GM12878 (cell line): Measurements from ENCODE around the gene ETV6. TPM values are rescaled to one million over a fixed set of nuclear protein-coding genes. Genes with fewer than 3 reads are reported as not detected.

Experiments used
- ATAC-seq: fragments of 200-7000 bp; cut with Tn5 transposase; 3 replicates; pipeline ENCODE4 v1.9.1; 2020; ENCODE audit warnings: mild to moderate bottlenecking, moderate library complexity
- BruUV-seq: library from RNA; stranded (reverse); fragments of 400-500 nt; replicated peaks from 2 replicates; lab custom pipeline; 2021; lab: Mats Ljungman, UMichigan
- CTCF ChIA-PET: fragments of 300-600 bp; sonication (Branson Sonifier 250); formaldehyde crosslinking; extraction: SDS; loops from one replicate; lab custom pipeline; 2021; ENCODE audit warnings: inconsistent platforms; lab: Yijun Ruan, JAX
- POLR2A ChIA-PET: fragments of 350-600 bp; formaldehyde crosslinking; extraction: SDS; loops from one replicate; lab custom pipeline; 2021; ENCODE audit warnings: inconsistent platforms; lab: Charles Lee
- RAD21 ChIA-PET: fragments of 300-600 bp; sonication (Branson Sonifier 250); formaldehyde crosslinking; loops from one replicate; lab custom pipeline; 2023; ENCODE audit warnings: antibody characterized with exemption; ENCODE audit not compliant: unreplicated experiment; lab: Charles Lee
- SMC1A ChIA-PET: fragments of 300-600 bp; sonication (Branson Sonifier 250); formaldehyde crosslinking; loops from one replicate; lab custom pipeline; 2023; ENCODE audit not compliant: unreplicated experiment, uncharacterized antibody; lab: Charles Lee
- DNase-seq: peaks from one replicate; pipeline ENCODE4 v3.0.0-alpha.2; 2011; ENCODE audit warnings: low read depth, low spot score
- FAIRE-seq: peaks from 3 replicates; lab custom pipeline; 2011; peaks lifted over from hg19 to GRCh38; lab: Jason Lieb, UNC
- H2AFZ ChIP-seq: 2 replicates; pipeline ENCODE4 v1.6.0; 2011; ENCODE audit warnings: low read depth, low read length, control low read depth; ENCODE audit not compliant: control insufficient read depth
- H3K27ac ChIP-seq: 2 replicates; pipeline ENCODE4 v1.5.1; 2011; ENCODE audit warnings: control low read depth; ENCODE audit not compliant: control insufficient read depth, insufficient read depth
- H3K27me3 ChIP-seq, 2 experiments: replicated peaks in 1 of 2; 2 replicates each; pipeline versions ENCODE4 v1.6.0 to v1.6.1; 2011; ENCODE audit warnings: low read length in 1 of 2; ENCODE audit not compliant: control insufficient read depth in 2 of 2, insufficient read depth in 2 of 2
- H3K36me3 ChIP-seq, 2 experiments: 2 replicates each; pipeline ENCODE4 v1.5.1; 2011; ENCODE audit warnings: low read length in 1 of 2; ENCODE audit not compliant: control insufficient read depth in 2 of 2, insufficient read depth in 2 of 2
- H3K4me1 ChIP-seq: 2 replicates; pipeline ENCODE4 v1.6.1; 2011; ENCODE audit warnings: mild to moderate bottlenecking, low read length, moderate library complexity, mixed read lengths; ENCODE audit not compliant: control insufficient read depth, insufficient read depth
- H3K4me2 ChIP-seq: 2 replicates; pipeline ENCODE4 v1.6.0; 2011; ENCODE audit warnings: control low read depth; ENCODE audit not compliant: control insufficient read depth, insufficient read depth
- H3K4me3 ChIP-seq: fragments of 200-600 bp; sonication (generic); 2 replicates; pipeline ENCODE4 v1.5.1; 2016
- H3K79me2 ChIP-seq: 2 replicates; pipeline ENCODE4 v1.6.0; 2011; ENCODE audit warnings: low read length; ENCODE audit not compliant: control insufficient read depth, insufficient read depth
- H3K9ac ChIP-seq: 2 replicates; pipeline ENCODE4 v1.8.0; 2011; ENCODE audit warnings: low read length, control low read depth, mixed read lengths; ENCODE audit not compliant: control insufficient read depth, insufficient read depth
- H3K9me3 ChIP-seq: replicated peaks from 3 replicates; pipeline ENCODE4 v1.5.1; 2011; ENCODE audit warnings: mild to moderate bottlenecking, low read length; ENCODE audit not compliant: control insufficient read depth, insufficient read depth
- H4K20me1 ChIP-seq: 2 replicates; pipeline ENCODE4 v1.6.0; 2011; ENCODE audit not compliant: control insufficient read depth, insufficient read depth
- CREM ChIP-seq: IDR thresholded peaks from 2 replicates; pipeline ENCODE4 v1.6.1; 2014; ENCODE audit warnings: antibody characterized with exemption, low read depth
- FOXM1 ChIP-seq: IDR thresholded peaks from 2 replicates; pipeline ENCODE4 v1.6.1; 2012; ENCODE audit warnings: low read depth, mild to moderate bottlenecking, inconsistent platforms, low read length, moderate library complexity
- MTA3 ChIP-seq: IDR thresholded peaks from 2 replicates; pipeline ENCODE4 v1.6.1; 2012; ENCODE audit warnings: low read length, inconsistent platforms, borderline replicate concordance
- WGBS: methylation state at CpG from one replicate; pipeline ENCODE4 v1.1.6; 2016; ENCODE audit warnings: low lambda C conversion rate; ENCODE audit not compliant: insufficient replicate concordance, insufficient coverage; ENCODE audit errors: missing lambda C conversion rate; 5-methylcytosine and 5-hydroxymethylcytosine counted together
- in situ Hi-C: fragments of 300-500 bp; cut with MboI; formaldehyde crosslinking; loops from 9 replicates; pipeline ENCODE4 v1.14.3; 2018; ENCODE audit warnings: mixed read lengths
- intact Hi-C: fragments of 100-400 bp; cut with micrococcal nuclease; formaldehyde crosslinking; loops from one replicate; pipeline ENCODE4 v1.14.2; 2022; ENCODE audit not compliant: unreplicated experiment
- polyA plus RNA-seq, 11 experiments: library from polyadenylated mRNA; depleted of rRNA in 4 of 11; unstranded in 6 of 11; stranded (reverse) in 5 of 11; fragments of >200 nt; fragmentation: Nextera tagmentation in 4 of 11; fragmentation: Illumina TruSeq in 1 of 11; extraction: Ambion mirVana in 4 of 11; extraction: Trizol in 1 of 11; gene quantifications; 1 replicate in 1 of 11; 2 replicates in 10 of 11; pipeline versions ENCODE4 v1.2.1 to v1.2.3, GENCODE V29; 2011 to 2016; ENCODE audit warnings: inconsistent platforms in 2 of 11, missing spikeins in 2 of 11, low read depth in 1 of 11
- total RNA-seq, 4 experiments: library from RNA; depleted of rRNA in 3 of 4; stranded (reverse); fragments of >200 nt in 3 of 4; fragmentation: Illumina TruSeq in 1 of 4; extraction: Trizol in 1 of 4; gene quantifications; 2 replicates each; pipeline versions ENCODE4 v1.2.1 to v1.2.3, GENCODE V29; 2013 to 2021
- TF ChIP-seq, protein P1 (sequence below): fragments of 450-650 bp; IDR thresholded peaks from 2 replicates; pipeline ENCODE4 v1.6.1; 2016; ENCODE audit warnings: mild to moderate bottlenecking

Gene ETV6
- total and polyA plus RNA-seq, 10 of the 15 experiments (the other 5 are each of a cell fraction or from before 2014, with no cell fraction given), result 6.6 to 74.8 (median 24.6) TPM

DNA sequence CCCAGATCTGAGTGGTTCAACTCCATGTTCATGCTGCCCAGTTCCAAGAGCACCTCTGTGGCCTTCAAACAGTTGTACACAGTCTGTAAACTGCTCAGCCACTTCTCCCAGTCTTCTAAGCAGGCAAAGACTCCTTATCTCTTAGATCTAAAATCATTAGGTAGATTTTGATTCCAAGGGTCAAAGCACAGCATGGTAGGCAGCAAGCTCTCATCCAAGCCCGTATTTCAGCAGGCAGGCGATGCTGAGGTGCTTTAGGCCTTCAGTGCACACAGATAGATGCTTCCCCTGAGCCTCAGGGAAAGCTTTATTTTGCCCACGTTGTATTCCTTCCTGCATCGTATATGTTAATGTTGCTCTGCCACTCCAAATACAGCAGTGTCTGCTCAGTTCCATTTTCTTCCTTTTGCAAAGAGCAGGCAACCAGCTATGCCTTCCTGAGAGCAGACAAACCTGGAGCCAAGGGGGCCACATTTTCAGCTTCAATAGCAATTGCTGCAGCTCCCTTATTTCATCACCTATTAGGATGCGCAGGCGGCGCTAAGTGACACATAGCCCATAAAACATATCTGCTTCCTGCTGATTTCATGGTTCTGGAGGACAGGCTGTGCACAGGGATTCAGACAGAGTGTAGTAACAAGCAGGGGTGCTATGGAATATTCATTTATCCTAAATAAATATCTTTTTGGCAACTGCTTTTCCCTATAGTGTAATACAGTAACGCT, 67.5 kb downstream of the ETV6 start:
- H3K27me3 ChIP-seq, result no peaks in the 10 kb centered on the region
- peak overlapping the region; percentile 83 for H3K27ac ChIP-seq
- no peak overlapping the region for H2AFZ ChIP-seq
- peaks cover 51% of the 10 kb centered on the region for H3K4me1 ChIP-seq
- no peak; the same call in 1 of the 3 replicates for ATAC-seq
- 81% methylated on average over 8 of the region's 8 CpGs for WGBS
- H3K36me3 ChIP-seq, result peaks cover 11 to 34% of the 10 kb centered on the region in 2 experiments
- SMC1A ChIA-PET, result interaction anchor here (0.7 to 21.5 kb wide), 29 partner anchors 8 to 810 kb away, joined by 3 to 433 read pairs (median 5); no protein-coding TSS in a partner anchor
- POLR2A ChIA-PET, result interaction anchor here (0.6 to 3.8 kb wide), 15 partner anchors 9 to 154 kb away, joined by 3 to 28 read pairs (median 4); no protein-coding TSS in a partner anchor
- H4K20me1 ChIP-seq, result peaks cover 4% of the 10 kb centered on the region; the same call in 1 of the 2 replicates
- FAIRE-seq, result no peak
- intact Hi-C loops (no loop called here), in situ Hi-C loops (no loop called here)
- RAD21 ChIA-PET, result interaction anchor here (0.7 to 19.9 kb wide), 17 partner anchors 12 to 316 kb away, joined by 3 to 497 read pairs (median 6); partner anchors contain the start of gene ETV6
- TF ChIP-seq FOXM1 (0 out of 2 replicates have a peak, but pooled peaks have one; percentile 12), MTA3 (0 out of 2 replicates have a peak, but pooled peaks have one; percentile 26), CREM (no peak)
- TF ChIP-seq, protein P1, sequence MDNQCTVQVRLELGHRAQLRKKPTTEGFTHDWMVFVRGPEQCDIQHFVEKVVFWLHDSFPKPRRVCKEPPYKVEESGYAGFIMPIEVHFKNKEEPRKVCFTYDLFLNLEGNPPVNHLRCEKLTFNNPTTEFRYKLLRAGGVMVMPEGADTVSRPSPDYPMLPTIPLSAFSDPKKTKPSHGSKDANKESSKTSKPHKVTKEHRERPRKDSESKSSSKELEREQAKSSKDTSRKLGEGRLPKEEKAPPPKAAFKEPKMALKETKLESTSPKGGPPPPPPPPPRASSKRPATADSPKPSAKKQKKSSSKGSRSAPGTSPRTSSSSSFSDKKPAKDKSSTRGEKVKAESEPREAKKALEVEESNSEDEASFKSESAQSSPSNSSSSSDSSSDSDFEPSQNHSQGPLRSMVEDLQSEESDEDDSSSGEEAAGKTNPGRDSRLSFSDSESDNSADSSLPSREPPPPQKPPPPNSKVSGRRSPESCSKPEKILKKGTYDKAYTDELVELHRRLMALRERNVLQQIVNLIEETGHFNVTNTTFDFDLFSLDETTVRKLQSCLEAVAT, result 0 out of 2 replicates have a peak, but pooled peaks have one; percentile 60
- no peak for DNase-seq
- H3K4me2 ChIP-seq, result no peak overlapping the region; the same call in 1 of the 2 replicates
- peaks cover 97% of the 10 kb centered on the region for H3K79me2 ChIP-seq
- CTCF ChIA-PET, result interaction anchor here (0.6 to 2.8 kb wide), 9 partner anchors 9 to 138 kb away, joined by 3 to 15 read pairs (median 4); no protein-coding TSS in a partner anchor
- no peak overlapping the region for H3K4me3 ChIP-seq
- BruUV-seq, result no TSS peak
- H3K9me3 ChIP-seq, result peaks cover 3% of the 10 kb centered on the region; the same call in 2 of the 3 replicates
- peak overlapping the region; percentile 15; the same call in 1 of the 2 replicates for H3K9ac ChIP-seq
